Heart left ventricle (tissue), 16 donors: ENCODE results near the gene FKBP11. TPM values are rescaled to one million over a fixed set of nuclear protein-coding genes. Genes with fewer than 3 reads are reported as not detected.

ENCODE experiments used
- ATAC-seq, 4 donors: fragments of 200-7000 bp; cut with Tn5 transposase; one replicate each; pipeline ENCODE4 v1.9.1; 2020 to 2022; ENCODE audit warnings: moderate library complexity in 4 of 4, mild to moderate bottlenecking in 3 of 4, moderate number of reproducible peaks in 1 of 4
- DNase-seq, 5 donors: peaks; one replicate each; pipeline ENCODE4 v3.0.0-alpha.2; 2020
- H3K27ac ChIP-seq, 12 donors: fragments of 200-600 bp; sonication (generic) in 4 of 12; one replicate each; pipeline versions ENCODE4 v1.5.0 to v1.8.0; 2016 to 2022; ENCODE audit warnings: mild to moderate bottlenecking in 2 of 12
- H3K27me3 ChIP-seq, 9 donors: fragments of 200-600 bp; sonication (generic) in 2 of 9; one replicate each; pipeline versions ENCODE4 v1.5.1 to v1.8.0; 2016 to 2022; ENCODE audit warnings: mild to moderate bottlenecking in 3 of 9
- H3K36me3 ChIP-seq, 9 donors: fragments of 200-600 bp; sonication (generic) in 2 of 9; one replicate each; pipeline versions ENCODE4 v1.5.0 to v1.8.0; 2018 to 2022; ENCODE audit warnings: mild to moderate bottlenecking in 2 of 9
- H3K4me1 ChIP-seq, 12 donors: fragments of 200-600 bp; sonication (generic) in 4 of 12; one replicate each; pipeline versions ENCODE4 v1.5.0 to v1.8.0; 2016 to 2022; ENCODE audit warnings: mild to moderate bottlenecking in 3 of 12
- H3K4me3 ChIP-seq, 12 donors: fragments of 200-600 bp; sonication (generic) in 4 of 12; one replicate each; pipeline versions ENCODE4 v1.5.0 to v1.8.0; 2017 to 2022; ENCODE audit warnings: mild to moderate bottlenecking in 9 of 12, moderate library complexity in 4 of 12
- H3K9me3 ChIP-seq, 12 donors: fragments of 200-600 bp; sonication (generic) in 4 of 12; one replicate each; pipeline versions ENCODE4 v1.5.0 to v1.8.0; 2016 to 2022; ENCODE audit warnings: mild to moderate bottlenecking in 1 of 12
- CTCF ChIP-seq, 12 donors: fragments of 200-600 bp; sonication (generic) in 4 of 12; IDR thresholded peaks; one replicate each; pipeline versions ENCODE4 v1.5.0 to v1.8.0; 2018 to 2022; ENCODE audit warnings: antibody characterized with exemption in 12 of 12, mild to moderate bottlenecking in 5 of 12
- POLR2A ChIP-seq, 2 donors: fragments of 450-650 bp; IDR thresholded peaks; one replicate each; pipeline ENCODE4 v1.6.1; 2017; ENCODE audit warnings: antibody characterized with exemption in 2 of 2, mild to moderate bottlenecking in 2 of 2, moderate library complexity in 2 of 2
- WGBS, 4 donors: extraction: QIAGEN DNeasy Blood & Tissue Kit in 2 of 4; methylation state at CpG; one replicate each; pipeline versions ENCODE4 v1.1.5 to v1.1.7; 2013 to 2018; 5-methylcytosine and 5-hydroxymethylcytosine counted together
- intact Hi-C, 10 donors: fragments of 100-400 bp; cut with DNase I; formaldehyde crosslinking; loops; one replicate each; pipeline versions ENCODE4 v1.11.1 to v1.14.2; 2022
- polyA plus RNA-seq, 2 donors: library from polyadenylated mRNA; stranded (reverse); fragments of 200-250 nt; gene quantifications; one replicate each; pipeline ENCODE4 v1.2.3, GENCODE V29; 2013
- total RNA-seq, 9 donors: library from RNA; depleted of rRNA in 2 of 9; stranded (reverse); fragments of >200 nt in 2 of 9; fragmentation: NEBNext Ultra II Directional in 3 of 9; extraction: Animal tissue kit (Norgen Biotek cat#: 25700) in 3 of 9; gene quantifications; one replicate each; pipeline versions ENCODE4 v1.1.0 to v1.2.4, GENCODE V29; 2016 to 2023
- donor health status: ischemic (EF 13 %, LVEDD 7.1; RV severe dilation, severe dysfunction).
- donor health status: healthy with polysubstance abuse.
- donor health status: DM: no; HTN: yes; CAD: no.
- donor health status: DM: no; HTN: no; CAD: no.
- donor health status: ischemic (EF 25% LVEDD 6.9; RV normal size, moderate dysfunction).
- donor health status: ischemic (EF 25% LVEDD 5.7; RV mildly dilated, moderate dysfunction).
- donor health status: healthy.
- donor health status: DM: yes; HTN: yes; CAD: no.
- donor health status: ischemic (EF 35%, LVEDD 5.7; RV mildly dilated, moderate dysfunction).
- donor health status: nonischemic (EF 11% LVEDD 7.7; RV severe dilation, severe dysfunction).
- donor health status: DM: yes; HTN: yes; CAD: no.
- donor health status: PGD.
- donor health status: ischemic (EF 29% LVEDD 5.4; RV normal size, mild dysfunction).
- donor health status: nonischemic (EF 23%, LVEDD 6.1; RV moderate dilation, normal function).

FKBP11 gene
- total and polyA plus RNA-seq, 11 donors = 1.6 to 28.1 (median 5.5) TPM

DNA sequence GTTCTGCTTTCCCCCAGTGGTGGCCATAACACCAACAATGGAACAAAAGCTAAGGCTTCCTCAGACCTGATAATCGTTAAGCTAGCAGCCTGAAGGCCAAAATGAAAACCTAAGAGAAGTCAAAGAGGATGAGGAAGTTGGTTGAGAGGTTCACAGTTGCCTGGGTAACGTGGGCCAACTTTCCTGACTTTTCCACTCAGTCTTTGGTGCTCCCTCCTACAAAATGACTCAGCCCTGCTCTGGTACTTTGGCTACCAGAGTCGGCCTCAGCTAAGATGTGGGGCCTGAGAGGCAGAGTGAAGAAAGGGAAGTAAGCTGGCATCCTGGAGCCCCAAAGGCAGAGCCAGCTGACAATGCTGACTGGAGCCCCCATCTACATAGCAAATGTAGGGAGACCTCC, 14.9 kb upstream of the FKBP11 start:
- peaks cover 0 to 17% (median 4%) of the 10 kb centered on the region in 12 donors for H3K4me1 ChIP-seq
- intact Hi-C loops = loop anchor here in 1 of 10 donors (5.0 kb wide), 1 partner anchor 57 kb away; the partner anchor contains the start of gene DDN
- 80 to 85% (median 85%) methylated on average over 3 of the region's 3 CpGs for WGBS, 4 donors
- no peak overlapping the region for H3K4me3 ChIP-seq
- ATAC-seq = peak in 1 of 4 donors; percentile 19
- no peaks in the 10 kb centered on the region for H3K27me3 ChIP-seq
- TF ChIP-seq POLR2A (IDR thresholded peaks at IDR 0.05) = no peak
- no peak for TF ChIP-seq CTCF (IDR thresholded peaks at IDR 0.05)
- H3K36me3 ChIP-seq = peaks cover 0 to 74% (median 53%) of the 10 kb centered on the region in 9 donors
- H3K27ac ChIP-seq = no peak overlapping the region
- no peaks in the 10 kb centered on the region for H3K9me3 ChIP-seq
- DNase-seq = no peak

- no peaks in the 10 kb centered on the region for H3K9me3 ChIP-seq
- whole genome bisulfite sequencing, 4 donors = 77 to 89% (median 87%) methylated on average over 7 of the region's 7 CpGs
- H3K4me1 ChIP-seq = peaks cover 0 to 15% (median 2%) of the 10 kb centered on the region in 12 donors
- intact Hi-C loops = loop anchor here in 4 of 10 donors (5.0 to 10.0 kb wide), 2 partner anchors 84 to 87 kb away; partner anchors contain the start of gene DDX23 (in 4 of the 4)
- H3K27ac ChIP-seq = no peak overlapping the region
- no peak for TF ChIP-seq CTCF (IDR thresholded peaks at IDR 0.05)
- no peak for TF ChIP-seq POLR2A (IDR thresholded peaks at IDR 0.05)
- H3K27me3 ChIP-seq = no peaks in the 10 kb centered on the region
- ATAC-seq = no peak
- DNase-seq = no peak
- H3K4me3 ChIP-seq = no peak overlapping the region
- H3K36me3 ChIP-seq = peaks cover 0 to 86% (median 60%) of the 10 kb centered on the region in 9 donors
Observed at GRCh38 chr12:48938805-48939204, 13.5 kb upstream of the FKBP11 start.

- Histone ChIP-seq H3K27me3 (no peaks in the 10 kb centered on the region), H3K27ac (no peak overlapping the region), H3K9me3 (no peaks in the 10 kb centered on the region), H3K4me1 (peaks cover 0 to 14% (median 2%) of the 10 kb centered on the region in 12 donors), H3K4me3 (no peak overlapping the region), H3K36me3 (peaks cover 0 to 93% (median 75%) of the 10 kb centered on the region in 9 donors)
- peak in 1 of 4 donors; percentile 19 for ATAC-seq
- TF ChIP-seq CTCF (IDR thresholded peaks at IDR 0.05) (no peak), POLR2A (IDR thresholded peaks at IDR 0.05) (no peak)
- WGBS, 4 donors = 83 to 93% (median 86%) methylated on average over 6 of the region's 6 CpGs
- intact Hi-C loops = loop anchor here in 9 of 10 donors (2.0 to 10.0 kb wide), 3 partner anchors 82 to 85 kb away; partner anchors contain the start of gene DDX23 (in 9 of the 9)
- DNase-seq = no peak
Observed at GRCh38 chr12:48937170-48937569, 11.9 kb upstream of the FKBP11 start.

GRCh38 chr12:48936379-48936979, 11.2 kb upstream of the FKBP11 start:
- intact Hi-C loops = loop anchor here in 9 of 10 donors (2.0 to 10.0 kb wide), 3 partner anchors 82 to 84 kb away; partner anchors contain the start of gene DDX23 (in 9 of the 9)
- TF ChIP-seq CTCF (IDR thresholded peaks at IDR 0.05) = peak; percentile 69 to 96 (median 90)
- no peak for TF ChIP-seq POLR2A (IDR thresholded peaks at IDR 0.05)
- ATAC-seq (peak in 3 of 4 donors; percentile 56 to 74 (median 70)), DNase-seq (peak; percentile 56 to 77 (median 70))
- Histone ChIP-seq H3K9me3 (no peaks in the 10 kb centered on the region), H3K27me3 (no peaks in the 10 kb centered on the region), H3K27ac (no peak overlapping the region), H3K36me3 (peaks cover 0 to 94% (median 75%) of the 10 kb centered on the region in 9 donors), H3K4me1 (peaks cover 0 to 14% (median under 1%) of the 10 kb centered on the region in 12 donors), H3K4me3 (no peak overlapping the region)
